IMR-90 (cell line): ENCODE data around the gene FMN1. TPM values are rescaled to one million over a fixed set of nuclear protein-coding genes. Genes with fewer than 3 reads are reported as not detected.

Source experiments
- ATAC-seq: fragments of 200-7000 bp; cut with Tn5 transposase; 2 replicates; pipeline ENCODE4 v1.9.1; 2020; ENCODE audit warnings: low read depth, mild to moderate bottlenecking, moderate library complexity
- BruUV-seq: library from RNA; stranded (reverse); fragments of 400-500 nt; replicated peaks from 2 replicates; lab custom pipeline; 2021; lab: Mats Ljungman, UMichigan
- CTCF ChIA-PET: fragments of 300-600 bp; formaldehyde crosslinking; extraction: SDS; loops from one replicate; lab custom pipeline; 2021; ENCODE audit warnings: antibody characterized with exemption; lab: Yijun Ruan, JAX
- POLR2A ChIA-PET: fragments of 300-600 bp; sonication (Branson Sonifier 250); formaldehyde crosslinking; loops from one replicate; lab custom pipeline; 2022; ENCODE audit warnings: antibody characterized with exemption; ENCODE audit not compliant: unreplicated experiment; lab: Charles Lee
- DNase-seq: peaks from one replicate; pipeline ENCODE4 v3.0.0; 2013
- H2AFZ ChIP-seq: replicated peaks from 2 replicates; pipeline ENCODE3; 2013; ENCODE audit warnings: low read length, mild to moderate bottlenecking; ENCODE audit not compliant: poor library complexity
- H2AK5ac ChIP-seq: 2 replicates; pipeline ENCODE4 v1.6.1; 2013; ENCODE audit warnings: low read depth, low read length, inconsistent platforms
- H2AK9ac ChIP-seq: replicated peaks from 2 replicates; pipeline ENCODE3; 2013; ENCODE audit warnings: mild to moderate bottlenecking, low read depth, low read length, moderate library complexity; ENCODE audit not compliant: poor library complexity
- H2BK120ac ChIP-seq: 2 replicates; pipeline ENCODE4 v1.6.1; 2013; ENCODE audit warnings: low read depth, low read length, inconsistent platforms
- H2BK15ac ChIP-seq: 3 replicates; pipeline ENCODE4 v1.6.1; 2013; ENCODE audit warnings: low read depth, low read length, inconsistent platforms
- H2BK20ac ChIP-seq: 2 replicates; pipeline ENCODE4 v1.6.1; 2013; ENCODE audit warnings: low read depth, mild to moderate bottlenecking, inconsistent platforms, low read length, moderate library complexity
- H2BK5ac ChIP-seq: 2 replicates; pipeline ENCODE4 v1.6.1; 2013; ENCODE audit warnings: mild to moderate bottlenecking, low read depth, low read length, inconsistent platforms; ENCODE audit not compliant: poor library complexity, severe bottlenecking
- H3K14ac ChIP-seq: replicated peaks from 2 replicates; pipeline ENCODE4 v1.6.1; 2013; ENCODE audit warnings: low read depth, low read length, inconsistent platforms
- H3K18ac ChIP-seq: 2 replicates; pipeline ENCODE4 v1.6.1; 2013; ENCODE audit warnings: low read depth, low read length, control low read depth
- H3K23ac ChIP-seq: 2 replicates; pipeline ENCODE4 v1.6.1; 2013; ENCODE audit warnings: low read depth, low read length, inconsistent platforms
- H3K27ac ChIP-seq: 2 replicates; pipeline ENCODE4 v1.5.1; 2013; ENCODE audit warnings: mild to moderate bottlenecking, control low read depth, low read length; ENCODE audit not compliant: insufficient read depth
- H3K27me3 ChIP-seq: 2 replicates; pipeline ENCODE4 v1.6.1; 2013; ENCODE audit warnings: low read length; ENCODE audit not compliant: control insufficient read depth, insufficient read depth
- H3K36me3 ChIP-seq: 2 replicates; pipeline ENCODE4 v1.6.1; 2013; ENCODE audit warnings: low read length, mixed read lengths; ENCODE audit not compliant: control insufficient read depth, insufficient read depth
- H3K4ac ChIP-seq: 2 replicates; pipeline ENCODE4 v1.6.1; 2013; ENCODE audit warnings: low read depth, low read length, inconsistent platforms
- H3K4me1 ChIP-seq: 2 replicates; pipeline ENCODE4 v1.6.1; 2013; ENCODE audit warnings: low read length, mixed read lengths; ENCODE audit not compliant: control insufficient read depth, insufficient read depth
- H3K4me2 ChIP-seq: 2 replicates; pipeline ENCODE4 v1.6.1; 2013; ENCODE audit warnings: low read depth, mild to moderate bottlenecking, control low read depth, low read length, moderate library complexity
- H3K4me3 ChIP-seq: 2 replicates; pipeline ENCODE4 v1.5.1; 2013; ENCODE audit warnings: low read depth, mild to moderate bottlenecking, control low read depth, low read length, moderate library complexity; ENCODE audit not compliant: insufficient read depth
- H3K56ac ChIP-seq: 2 replicates; pipeline ENCODE4 v1.6.1; 2013; ENCODE audit warnings: low read length, inconsistent platforms; ENCODE audit not compliant: insufficient read depth; ENCODE audit errors: extremely low read depth
- H3K79me1 ChIP-seq, 2 experiments: 2 replicates each; pipeline ENCODE4 v1.6.1; 2013; ENCODE audit warnings: low read length in 2 of 2, inconsistent platforms in 1 of 2, low read depth in 1 of 2
- H3K9ac ChIP-seq: 2 replicates; pipeline ENCODE4 v1.6.1; 2013; ENCODE audit warnings: low read depth, low read length, control low read depth
- H3K9me1 ChIP-seq: 2 replicates; pipeline ENCODE4 v1.6.1; 2013; ENCODE audit warnings: low read length, inconsistent platforms; ENCODE audit not compliant: insufficient read depth
- H3K9me3 ChIP-seq: 2 replicates; pipeline ENCODE4 v1.6.1; 2013; ENCODE audit warnings: low read length; ENCODE audit not compliant: control insufficient read depth, insufficient read depth
- H4K20me1 ChIP-seq: 2 replicates; pipeline ENCODE4 v1.6.1; 2013; ENCODE audit warnings: low read length, inconsistent platforms; ENCODE audit not compliant: insufficient read depth
- H4K5ac ChIP-seq: 2 replicates; pipeline ENCODE4 v1.6.1; 2013; ENCODE audit warnings: mild to moderate bottlenecking, low read depth, low read length, control low read depth
- H4K8ac ChIP-seq, 2 experiments: 2 replicates each; pipeline ENCODE4 v1.6.1; 2013; ENCODE audit warnings: low read depth in 2 of 2, low read length in 2 of 2, control low read depth in 1 of 2, inconsistent platforms in 1 of 2
- H4K91ac ChIP-seq: 2 replicates; pipeline ENCODE4 v1.6.1; 2013; ENCODE audit warnings: low read depth, low read length, inconsistent platforms; ENCODE audit not compliant: insufficient read depth
- BHLHE40 ChIP-seq: fragments of 150-350 bp; IDR thresholded peaks from 2 replicates; pipeline ENCODE4 v1.6.1; 2016; ENCODE audit warnings: mild to moderate bottlenecking, low read depth, low read length
- CHD1 ChIP-seq: IDR thresholded peaks from 2 replicates; pipeline ENCODE4 v1.6.1; 2012; ENCODE audit warnings: low read depth, low read length, improper control_type of control experiment
- CTCF ChIP-seq: conservative IDR thresholded peaks from 2 replicates; pipeline ENCODE4 v1.5.1; 2012; ENCODE audit warnings: mild to moderate bottlenecking, low read depth, low read length, improper control_type of control experiment
- ELK1 ChIP-seq: fragments of 150-350 bp; IDR thresholded peaks from 2 replicates; pipeline ENCODE4 v1.6.1; 2016; ENCODE audit warnings: low read depth, mild to moderate bottlenecking, low read length, moderate library complexity, borderline replicate concordance
- FOS ChIP-seq: fragments of 150-350 bp; IDR thresholded peaks from 2 replicates; pipeline ENCODE4 v1.6.1; 2016; ENCODE audit warnings: low read depth, low read length
- MXI1 ChIP-seq: IDR thresholded peaks from 2 replicates; pipeline ENCODE4 v1.6.1; 2012; ENCODE audit warnings: low read depth, mild to moderate bottlenecking, low read length, moderate library complexity, borderline replicate concordance
- NFE2L2 ChIP-seq: fragments of 150-350 bp; IDR thresholded peaks from 2 replicates; pipeline ENCODE4 v1.6.1; 2016; ENCODE audit warnings: low read depth, mild to moderate bottlenecking, low read length
- POLR2A ChIP-seq: IDR thresholded peaks from 2 replicates; pipeline ENCODE4 v1.6.1; 2012; ENCODE audit warnings: mild to moderate bottlenecking, low read depth, low read length
- RAD21 ChIP-seq: IDR thresholded peaks from 2 replicates; pipeline ENCODE4 v1.6.1; 2012; ENCODE audit warnings: low read length, improper control_type of control experiment
- RFX5 ChIP-seq: IDR thresholded peaks from 2 replicates; pipeline ENCODE4 v1.8.0; 2012; ENCODE audit warnings: low read depth, mild to moderate bottlenecking, low read length, moderate library complexity
- SMC3 ChIP-seq: fragments of 150-350 bp; IDR thresholded peaks from 2 replicates; pipeline ENCODE4 v1.6.1; 2016; ENCODE audit warnings: low read depth, mild to moderate bottlenecking, antibody characterized with exemption, low read length, moderate library complexity
- USF2 ChIP-seq: fragments of 150-350 bp; IDR thresholded peaks from 2 replicates; pipeline ENCODE4 v1.6.1; 2017; ENCODE audit warnings: mild to moderate bottlenecking, antibody characterized with exemption, low read length, low read depth
- WGBS, 2 experiments: methylation state at CpG; one replicate each; pipeline versions ENCODE4 v1.1.5 to v1.1.7; 2013; ENCODE audit warnings: missing lambda C conversion rate in 2 of 2; ENCODE audit not compliant: insufficient read length in 1 of 2; ENCODE audit errors: extremely low coverage in 2 of 2; 5-methylcytosine and 5-hydroxymethylcytosine counted together
- dilution Hi-C: fragments of 300-500 bp; cut with HindIII; formaldehyde crosslinking; loops from one replicate; pipeline ENCODE4 v1.14.3; 2018; ENCODE audit warnings: low sequenced_read_pairs; ENCODE audit not compliant: unreplicated experiment
- in situ Hi-C: fragments of 300-500 bp; cut with MboI; formaldehyde crosslinking; loops from 3 replicates; pipeline ENCODE4 v1.14.3; 2019; ENCODE audit warnings: low sequenced_read_pairs, inconsistent platforms, mixed read lengths
- intact Hi-C: fragments of 100-400 bp; cut with micrococcal nuclease; formaldehyde crosslinking; loops from 2 replicates; pipeline ENCODE4 v1.10.0; 2022
- polyA plus RNA-seq, 3 experiments: library from polyadenylated mRNA; depleted of rRNA; stranded (reverse); fragments of >200 nt; gene quantifications; 2 replicates each; pipeline ENCODE4 v1.2.3, GENCODE V29; 2012; ENCODE audit warnings: low replicate concordance in 1 of 3
- total RNA-seq: library from RNA; depleted of rRNA; stranded (reverse); fragments of >200 nt; gene quantifications from 2 replicates; pipeline ENCODE4 v1.2.3, GENCODE V29; 2012

FMN1 gene
- total and polyA plus RNA-seq, 2 of the 4 experiments (the other 2 are of a cell fraction), result 7.3 to 17.6 TPM

DNA sequence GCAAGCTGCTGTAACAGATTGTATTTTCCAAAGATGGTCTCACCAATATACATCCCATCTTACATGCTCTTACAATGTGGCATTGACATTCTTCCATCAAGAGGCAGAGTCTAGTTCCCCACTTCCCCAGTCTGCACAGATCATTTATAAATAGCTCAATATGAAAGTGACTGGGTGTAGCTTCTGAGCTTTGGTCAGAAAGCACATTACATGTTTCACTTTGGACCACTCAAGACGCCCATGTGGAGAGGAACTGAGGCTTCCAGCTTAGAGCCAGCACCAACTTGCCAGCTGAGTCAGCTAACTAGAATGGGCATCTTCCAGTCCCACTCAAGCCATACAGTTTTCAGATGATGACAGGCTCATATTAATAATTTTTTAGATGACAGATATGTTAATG, 431.2 kb downstream of the FMN1 start:
- Histone ChIP-seq H3K36me3 (peaks cover 5% of the 10 kb centered on the region), H3K27me3 (no peaks in the 10 kb centered on the region), H3K14ac (0 out of 2 replicates have a peak overlapping the region, but pooled peaks have one; percentile 20), H3K18ac (no peak overlapping the region), H3K56ac (no peak overlapping the region), H4K91ac (no peak overlapping the region), H3K23ac (no peak overlapping the region), H2AFZ (no peak overlapping the region), H3K79me1 (peaks cover 16 to 39% of the 10 kb centered on the region in 2 experiments), H4K20me1 (no peaks in the 10 kb centered on the region), H2BK15ac (no peak overlapping the region), H2AK5ac (no peak overlapping the region), H3K4me3 (no peak overlapping the region), H3K9ac (no peak overlapping the region), H3K4ac (peak overlapping the region; percentile 32; the same call in 1 of the 2 replicates), H3K9me1 (peaks cover 3% of the 10 kb centered on the region), H3K27ac (no peak overlapping the region), H4K5ac (no peak overlapping the region), H2BK120ac (no peak overlapping the region), H3K4me1 (peaks cover 6% of the 10 kb centered on the region; the same call in 1 of the 2 replicates), H4K8ac (peak overlapping the region in 1 of 2 experiments; percentile 40; a peak in 1 of 4 replicates), H2BK20ac (no peak overlapping the region), H3K9me3 (no peaks in the 10 kb centered on the region), H2BK5ac (no peak overlapping the region), H2AK9ac (no peak overlapping the region), H3K4me2 (no peak overlapping the region)
- ATAC-seq (no peak), DNase-seq (no peak)
- intact Hi-C loops, result no loop called here
- dilution Hi-C loops, result no loop called here
- no peak for TF ChIP-seq NFE2L2
- no peak for TF ChIP-seq MXI1
- TF ChIP-seq CTCF, result no peak
- TF ChIP-seq RFX5, result no peak
- no peak for TF ChIP-seq FOS
- TF ChIP-seq SMC3, result no peak
- no peak for TF ChIP-seq CHD1
- TF ChIP-seq POLR2A, result no peak
- TF ChIP-seq USF2, result no peak
- no peak for TF ChIP-seq RAD21
- TF ChIP-seq BHLHE40, result no peak
- TF ChIP-seq ELK1, result no peak
- BruUV-seq, result no TSS peak
- WGBS, 2 experiments, result no CpG with 5 or more reads among the region's 1 CpG
- in situ Hi-C loops, result no loop called here
- ChIA-PET POLR2A (no interaction called here), CTCF (no interaction called here)
